ENCODE data around the gene GSK3B. TPM values are rescaled to one million over a fixed set of nuclear protein-coding genes. Genes with fewer than 3 reads are reported as not detected.

Gene GSK3B
- total RNA-seq, 3 donors from 2014 or later (not counting 1 experiment from before 2014, with no cell fraction given): 61.3 to 67.0 (median 62.7) TPM

DNA sequence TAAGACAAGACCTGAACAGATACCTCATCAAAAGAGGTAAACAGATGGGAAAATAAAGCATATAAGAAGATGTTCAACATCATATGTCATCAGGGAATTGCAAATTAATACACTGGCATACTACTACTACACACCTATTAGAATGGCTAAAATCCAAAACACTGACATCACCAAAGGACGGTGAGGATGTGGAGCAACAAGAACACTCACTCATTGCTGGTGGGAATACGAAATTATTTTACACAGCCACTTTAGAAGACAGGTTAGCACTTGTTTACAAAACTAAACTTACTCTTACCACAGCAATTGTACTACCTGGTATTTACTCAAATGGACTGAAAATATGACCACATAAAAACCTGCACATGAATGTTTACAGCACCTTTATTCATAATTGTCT, 119.6 kb downstream of the GSK3B start:
- no peak for ATAC-seq
- H3K27me3 ChIP-seq (ENCODE audit: control insufficient read depth, insufficient read depth, low read length): no peaks in the 10 kb centered on the region
- no peak for TF ChIP-seq CTCF (IDR thresholded peaks at IDR 0.05)
- H3K9me3 Mint-ChIP-seq: no peaks in the 10 kb centered on the region
- no peaks in the 10 kb centered on the region for H3K9me3 ChIP-seq (ENCODE audit: control insufficient read depth, insufficient read depth, low read length)
- no peaks in the 10 kb centered on the region for H3K36me3 ChIP-seq (ENCODE audit: control insufficient read depth, insufficient read depth, low read length)
- DNase-seq: no peak
- no peaks in the 10 kb centered on the region for H3K36me3 Mint-ChIP-seq
- intact Hi-C loops (cut with micrococcal nuclease): no loop called here
- no peaks in the 10 kb centered on the region for H3K4me1 ChIP-seq (ENCODE audit: control insufficient read depth, insufficient read depth, low read length)
- 90% methylated on average over 2 of the region's 2 CpGs for WGBS (ENCODE audit: insufficient coverage)
- peaks cover 62 to 63% of the 10 kb centered on the region in 2 donors for H3K4me1 Mint-ChIP-seq
- H3K4me3 Mint-ChIP-seq: no peak overlapping the region
- no peaks in the 10 kb centered on the region for H3K27me3 Mint-ChIP-seq (ENCODE audit: low read depth in 2 of 2)
- H3K4me3 ChIP-seq (ENCODE audit: low read length): no peak overlapping the region
- H3K27ac ChIP-seq (ENCODE audit: low read length): no peak overlapping the region
- no peak overlapping the region for H3K27ac Mint-ChIP-seq

GRCh38 chr3:119973018-119973646, 121.1 kb downstream of the GSK3B start:
- H3K4me3 Mint-ChIP-seq: no peak overlapping the region
- Histone ChIP-seq H3K4me1 (ENCODE audit: control insufficient read depth, insufficient read depth, low read length) (no peaks in the 10 kb centered on the region), H3K9me3 (ENCODE audit: control insufficient read depth, insufficient read depth, low read length) (no peaks in the 10 kb centered on the region), H3K4me3 (ENCODE audit: low read length) (no peak overlapping the region), H3K27me3 (ENCODE audit: control insufficient read depth, insufficient read depth, low read length) (no peaks in the 10 kb centered on the region), H3K27ac (ENCODE audit: low read length) (no peak overlapping the region), H3K36me3 (ENCODE audit: control insufficient read depth, insufficient read depth, low read length) (no peaks in the 10 kb centered on the region)
- no peak for ATAC-seq
- H3K4me1 Mint-ChIP-seq: peaks cover 59 to 60% of the 10 kb centered on the region in 2 donors
- H3K27me3 Mint-ChIP-seq (ENCODE audit: low read depth in 2 of 2): no peaks in the 10 kb centered on the region
- no peak overlapping the region for H3K27ac Mint-ChIP-seq
- no peaks in the 10 kb centered on the region for H3K36me3 Mint-ChIP-seq
- no peaks in the 10 kb centered on the region for H3K9me3 Mint-ChIP-seq
- no peak for TF ChIP-seq CTCF (IDR thresholded peaks at IDR 0.05)
- no peak for DNase-seq
- WGBS (ENCODE audit: insufficient coverage): 96% methylated on average over 7 of the region's 7 CpGs
- intact Hi-C loops (cut with micrococcal nuclease): no loop called here

DNA sequence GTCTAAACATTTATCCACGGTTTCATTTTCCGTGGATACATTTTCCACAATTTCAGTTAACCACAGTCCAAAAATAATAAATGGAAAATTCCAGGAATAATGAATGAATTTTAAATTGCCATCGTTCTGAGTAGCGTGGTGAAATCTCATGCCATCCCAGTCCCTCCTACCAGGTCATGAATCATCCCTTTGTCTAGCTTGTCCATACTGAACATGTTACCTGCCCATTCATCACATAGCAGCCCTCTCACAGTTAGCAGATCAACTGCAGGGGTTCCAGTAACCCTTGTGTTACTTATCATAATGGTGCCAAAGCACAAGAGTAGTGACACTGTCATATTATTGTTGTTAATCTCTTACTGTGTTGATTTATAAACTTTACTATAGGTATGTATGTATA, 124.5 kb downstream of the GSK3B start:
- peaks cover 45 to 48% of the 10 kb centered on the region in 2 donors for H3K4me1 Mint-ChIP-seq
- H3K4me3 ChIP-seq (ENCODE audit: low read length): no peak overlapping the region
- intact Hi-C loops (cut with micrococcal nuclease): no loop called here
- no peaks in the 10 kb centered on the region for H3K9me3 ChIP-seq (ENCODE audit: control insufficient read depth, insufficient read depth, low read length)
- DNase-seq: no peak
- no peaks in the 10 kb centered on the region for H3K9me3 Mint-ChIP-seq
- no peaks in the 10 kb centered on the region for H3K27me3 Mint-ChIP-seq (ENCODE audit: low read depth in 2 of 2)
- no peak for ATAC-seq
- TF ChIP-seq CTCF (IDR thresholded peaks at IDR 0.05): no peak
- H3K27me3 ChIP-seq (ENCODE audit: control insufficient read depth, insufficient read depth, low read length): no peaks in the 10 kb centered on the region
- WGBS (ENCODE audit: insufficient coverage): 98% methylated on average over 3 of the region's 4 CpGs
- H3K4me3 Mint-ChIP-seq: no peak overlapping the region
- H3K4me1 ChIP-seq (ENCODE audit: control insufficient read depth, insufficient read depth, low read length): no peaks in the 10 kb centered on the region
- H3K27ac Mint-ChIP-seq: no peak overlapping the region
- H3K27ac ChIP-seq (ENCODE audit: low read length): no peak overlapping the region
- no peaks in the 10 kb centered on the region for H3K36me3 Mint-ChIP-seq
- no peaks in the 10 kb centered on the region for H3K36me3 ChIP-seq (ENCODE audit: control insufficient read depth, insufficient read depth, low read length)
